Naive thymus-derived CD4-positive, alpha-beta T cell (primary cell): ENCODE measurements around the gene MAP2K1. TPM values are rescaled to one million over a fixed set of nuclear protein-coding genes. Genes with fewer than 3 reads are reported as not detected.

Source experiments
- microRNA-seq: library from miRNA; unstranded; fragments of <30 nt; microRNA quantifications from one replicate; pipeline ENCODE4 v1.2.0, GENCODE V29; 2022; ENCODE audit warnings: borderline microRNAs expressed
- polyA plus RNA-seq, 2 donors: library from polyadenylated mRNA; unstranded; fragments of 300-500 nt; fragmentation: Illumina TruSeq; gene quantifications; one replicate each; pipeline ENCODE4 v1.2.3, GENCODE V29; 2021
- total RNA-seq, 6 experiments: library from RNA in 5 of 6; stranded (reverse) in 5 of 6; gene quantifications; 1 replicate in 5 of 6; 2 replicates in 1 of 6; pipeline ENCODE4 v1.2.3 and lab custom pipeline; 2021 to 2026

Gene MAP2K1
- total and polyA plus RNA-seq, 7 experiments from 2014 or later: 37.2 to 97.2 (median 46.9) TPM

Small RNAs within 50 kb of the gene (microRNA-seq; reads per million reads assigned to microRNA genes)
- gene MIR4512: not detected

Other genes with a start within 250 kb of the MAP2K1 start
- gene MEGF11, start 133.2 kb upstream of the MAP2K1 start, total RNA-seq: not detected
- under 1 TPM in 1 of 2 donors, not detected in 1; 0.45 TPM for gene MEGF11, start 133.2 kb upstream of the MAP2K1 start, polyA plus RNA-seq
- 10 to 100 TPM; 34.3 to 40.2 (median 38.1) TPM for gene DIS3L, start 93.3 kb upstream of the MAP2K1 start, total RNA-seq
- gene DIS3L, start 93.3 kb upstream of the MAP2K1 start, polyA plus RNA-seq: 10 to 100 TPM; 25.3 to 48.8 TPM
- gene TIPIN, start 30.2 kb upstream of the MAP2K1 start, total RNA-seq: 10 to 100 TPM in 2 of 5 experiments, 1 to 10 TPM in 3; 3.8 to 28.2 (median 9.9) TPM
- 10 to 100 TPM in 1 of 2 donors, 1 to 10 TPM in 1; 6.1 to 11.1 TPM for gene TIPIN, start 30.2 kb upstream of the MAP2K1 start, polyA plus RNA-seq
- gene SNAPC5, start 110.8 kb downstream of the MAP2K1 start, total RNA-seq: 10 to 100 TPM; 20.4 to 35.9 (median 25.0) TPM
- 10 to 100 TPM; 66.9 to 77.6 TPM for gene SNAPC5, start 110.8 kb downstream of the MAP2K1 start, polyA plus RNA-seq
- 1,000 to 10,000 TPM; 2,229 to 4,292 (median 4,136) TPM for gene RPL4, start 117.9 kb downstream of the MAP2K1 start, total RNA-seq
- gene RPL4, start 117.9 kb downstream of the MAP2K1 start, polyA plus RNA-seq: 1,000 to 10,000 TPM in 1 of 2 donors, 100 to 1,000 TPM in 1; 898 to 1,586 TPM
- gene ZWILCH, start 118.4 kb downstream of the MAP2K1 start, total RNA-seq: 10 to 100 TPM in 1 of 5 experiments, 1 to 10 TPM in 4; 5.6 to 20.3 (median 6.8) TPM
- gene ZWILCH, start 118.4 kb downstream of the MAP2K1 start, polyA plus RNA-seq: 1 to 10 TPM; 4.3 to 4.8 TPM
- not detected for gene LCTL, start 179.1 kb downstream of the MAP2K1 start, total RNA-seq
- not detected for gene LCTL, start 179.1 kb downstream of the MAP2K1 start, polyA plus RNA-seq